ENCODE data around the gene ASIC3. TPM values are rescaled to one million over a fixed set of nuclear protein-coding genes. Genes with fewer than 3 reads are reported as not detected.

ASIC3 gene
- polyA plus RNA-seq, 2 of the 4 experiments (the other 2 are of a cell fraction) = 4.1 to 9.8 TPM

GRCh38 chr7:151012031-151012692 lies 36.2 kb upstream of the ASIC3 start:
- TF ChIP-seq TP53 (CRISPR knock-in tag; IDR thresholded peaks at IDR 0.05) (no peak), FOSB (CRISPR knock-in tag; IDR thresholded peaks at IDR 0.05) (no peak), JUN (IDR thresholded peaks at IDR 0.05) (no peak), JUNB (IDR thresholded peaks at IDR 0.05) (no peak)
- TF ChIP-seq, protein P1, sequence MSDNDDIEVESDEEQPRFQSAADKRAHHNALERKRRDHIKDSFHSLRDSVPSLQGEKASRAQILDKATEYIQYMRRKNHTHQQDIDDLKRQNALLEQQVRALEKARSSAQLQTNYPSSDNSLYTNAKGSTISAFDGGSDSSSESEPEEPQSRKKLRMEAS (IDR thresholded peaks at IDR 0.05) = no peak
- Histone ChIP-seq H3K27ac (no peak overlapping the region), H3K4me3 (no peak overlapping the region), H3K4me1 (peaks cover 23% of the 10 kb centered on the region; the same call in 1 of the 3 replicates), H3K4me2 (peak overlapping the region; percentile 23; the same call in 1 of the 3 replicates), H3K9me3 (no peaks in the 10 kb centered on the region)
- ChIA-PET POLR2A (no interaction called here), CTCF (interaction anchor here (0.6 to 4.6 kb wide), 23 partner anchors 9 to 114 kb away, joined by 3 to 36 read pairs (median 4); partner anchors contain the start of genes ATG9B and TMUB1)
- WGBS (ENCODE audit: missing lambda C conversion rate) = 62% methylated on average over 6 of the region's 6 CpGs
- FAIRE-seq (no peak), ATAC-seq (no peak), DNase-seq (ENCODE audit: low read depth in 1 of 2, low spot score in 1 of 2) (no peak)

GRCh38 chr7:151012911-151013347 lies 35.4 kb upstream of the ASIC3 start:
- Histone ChIP-seq H3K4me3 (no peak overlapping the region), H3K9me3 (no peaks in the 10 kb centered on the region), H3K4me2 (peak overlapping the region; percentile 23; the same call in 1 of the 3 replicates), H3K4me1 (peaks cover 23% of the 10 kb centered on the region; the same call in 1 of the 3 replicates), H3K27ac (no peak overlapping the region)
- TF ChIP-seq, protein P2, sequence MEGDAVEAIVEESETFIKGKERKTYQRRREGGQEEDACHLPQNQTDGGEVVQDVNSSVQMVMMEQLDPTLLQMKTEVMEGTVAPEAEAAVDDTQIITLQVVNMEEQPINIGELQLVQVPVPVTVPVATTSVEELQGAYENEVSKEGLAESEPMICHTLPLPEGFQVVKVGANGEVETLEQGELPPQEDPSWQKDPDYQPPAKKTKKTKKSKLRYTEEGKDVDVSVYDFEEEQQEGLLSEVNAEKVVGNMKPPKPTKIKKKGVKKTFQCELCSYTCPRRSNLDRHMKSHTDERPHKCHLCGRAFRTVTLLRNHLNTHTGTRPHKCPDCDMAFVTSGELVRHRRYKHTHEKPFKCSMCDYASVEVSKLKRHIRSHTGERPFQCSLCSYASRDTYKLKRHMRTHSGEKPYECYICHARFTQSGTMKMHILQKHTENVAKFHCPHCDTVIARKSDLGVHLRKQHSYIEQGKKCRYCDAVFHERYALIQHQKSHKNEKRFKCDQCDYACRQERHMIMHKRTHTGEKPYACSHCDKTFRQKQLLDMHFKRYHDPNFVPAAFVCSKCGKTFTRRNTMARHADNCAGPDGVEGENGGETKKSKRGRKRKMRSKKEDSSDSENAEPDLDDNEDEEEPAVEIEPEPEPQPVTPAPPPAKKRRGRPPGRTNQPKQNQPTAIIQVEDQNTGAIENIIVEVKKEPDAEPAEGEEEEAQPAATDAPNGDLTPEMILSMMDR (IDR thresholded peaks at IDR 0.05) = peak; percentile 52
- TF ChIP-seq SMC3 (IDR thresholded peaks at IDR 0.05) (peak; percentile 46; the same call in 2 of the 3 replicates), HEYL (CRISPR knock-in tag; IDR thresholded peaks at IDR 0.05) (no peak), BCL3 (IDR thresholded peaks at IDR 0.05) (no peak), RAD21 (conservative IDR thresholded peaks at IDR 0.05 in 1 of 2, IDR thresholded peaks at IDR 0.05 in 1 of 2) (peak; percentile 31 to 57; a peak in 3 of 5 replicates)
- ATAC-seq (peak; percentile 59 to 81; a peak in 5 of 6 replicates), FAIRE-seq (no peak), DNase-seq (ENCODE audit: low read depth in 1 of 2, low spot score in 1 of 2) (peak; percentile 54 to 74)
- CTCF ChIA-PET = interaction anchor here (0.6 to 2.3 kb wide), 17 partner anchors 9 to 115 kb away, joined by 3 to 12 read pairs (median 4); partner anchors contain the start of genes ATG9B and TMUB1
- 62% methylated on average over 22 of the region's 23 CpGs for WGBS (ENCODE audit: missing lambda C conversion rate)
- POLR2A ChIA-PET = no interaction called here

DNA sequence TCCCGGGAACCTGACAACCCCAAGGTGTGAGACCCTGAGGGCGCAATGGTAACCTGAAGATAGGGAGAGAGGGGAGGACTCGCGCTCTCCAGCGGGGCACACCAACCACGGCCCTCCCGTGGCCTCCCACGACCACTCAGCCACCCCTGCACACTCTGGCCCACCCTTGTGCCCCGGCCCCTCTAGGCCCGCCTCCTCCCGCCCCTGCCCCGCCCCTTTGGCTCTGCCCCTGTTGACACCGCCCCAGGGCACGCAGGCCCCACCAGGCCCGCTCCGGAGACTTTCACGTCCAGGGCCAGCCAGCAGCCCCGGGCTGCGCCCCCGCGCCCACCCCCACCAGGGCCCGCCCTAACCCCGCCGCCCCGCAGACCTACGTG lies 35.0 kb upstream of the ASIC3 start:
- no peak overlapping the region for H3K4me2 ChIP-seq
- FAIRE-seq (no peak), ATAC-seq (no peak), DNase-seq (ENCODE audit: low read depth in 1 of 2, low spot score in 1 of 2) (no peak)
- POLR2A ChIA-PET = no interaction called here
- H3K4me3 ChIP-seq = no peak overlapping the region
- H3K27ac ChIP-seq = no peak overlapping the region
- H3K9me3 ChIP-seq = no peaks in the 10 kb centered on the region
- CTCF ChIA-PET = interaction anchor here (1.0 to 2.3 kb wide), 9 partner anchors 9 to 107 kb away, joined by 3 to 12 read pairs (median 5); partner anchors contain the start of gene ATG9B
- H3K4me1 ChIP-seq = peaks cover 24% of the 10 kb centered on the region; the same call in 2 of the 3 replicates
- 63% methylated on average over 8 of the region's 26 CpGs for WGBS (ENCODE audit: missing lambda C conversion rate)
- TF ChIP-seq ZSCAN20 (CRISPR knock-in tag; IDR thresholded peaks at IDR 0.05) = no peak
- TF ChIP-seq KDM5A (IDR thresholded peaks at IDR 0.05) = no peak
- TF ChIP-seq FOXS1 (CRISPR knock-in tag; IDR thresholded peaks at IDR 0.05) = no peak
- no peak for TF ChIP-seq EHMT2 (IDR thresholded peaks at IDR 0.05; ENCODE audit: low read depth)
- no peak for TF ChIP-seq JUNB (IDR thresholded peaks at IDR 0.05)

All from A549 (cell line).